ENCODE data around the gene COPS4.

GRCh38 chr4:83028976-83029375 lies 6.0 kb upstream of the COPS4 start:
- no peak for TF ChIP-seq EZH2 (IDR thresholded peaks at IDR 0.05)
- TF ChIP-seq CTCF (IDR thresholded peaks at IDR 0.05), result no peak

All from neural progenitor cell (in vitro differentiated cells).